Endothelial cell of umbilical vein (primary cell): ENCODE results near the gene AGBL4. TPM values are rescaled to one million over a fixed set of nuclear protein-coding genes. Genes with fewer than 3 reads are reported as not detected.

Source experiments
- BruUV-seq: library from RNA; stranded (reverse); fragments of 400-500 nt; replicated peaks from 2 replicates; lab custom pipeline; 2021; lab: Mats Ljungman, UMichigan
- CTCF ChIA-PET: fragments of 300-600, 350-600 bp; sonication (Branson Sonifier 250); formaldehyde crosslinking; loops from one replicate; lab custom pipeline; 2021; ENCODE audit warnings: antibody characterized with exemption, inconsistent platforms; lab: Charles Lee
- POLR2A ChIA-PET: fragments of 300-600, 350-600 bp; sonication (Branson Sonifier 250); formaldehyde crosslinking; loops from one replicate; lab custom pipeline; 2021; ENCODE audit warnings: antibody characterized with exemption, inconsistent platforms; lab: Charles Lee
- DNase-seq: peaks from one replicate; pipeline ENCODE4 v3.0.0-alpha.2; 2011; ENCODE audit warnings: low read depth, low spot score
- FAIRE-seq: peaks from 2 replicates; lab custom pipeline; 2011; peaks lifted over from hg19 to GRCh38; lab: Jason Lieb, UNC
- H2AFZ ChIP-seq: 2 replicates; pipeline ENCODE4 v1.6.0; 2012; ENCODE audit warnings: low read depth, low read length, control low read depth, inconsistent platforms
- H3K27ac ChIP-seq: 2 replicates; pipeline ENCODE4 v1.5.1; 2011; ENCODE audit warnings: low read depth, mild to moderate bottlenecking, control low read depth, low read length, moderate library complexity; ENCODE audit not compliant: insufficient read depth
- H3K27me3 ChIP-seq, 2 experiments: 2 replicates each; pipeline versions ENCODE4 v1.6.0 to v1.6.1; 2011; ENCODE audit warnings: low read length in 2 of 2, mixed read lengths in 1 of 2; ENCODE audit not compliant: control insufficient read depth in 2 of 2, insufficient read depth in 2 of 2
- H3K36me3 ChIP-seq, 2 experiments: 2 replicates in 1 of 2; 3 replicates in 1 of 2; pipeline ENCODE4 v1.5.1; 2011; ENCODE audit warnings: low read length in 2 of 2, mild to moderate bottlenecking in 1 of 2, moderate library complexity in 1 of 2; ENCODE audit not compliant: control insufficient read depth in 2 of 2, insufficient read depth in 2 of 2; ENCODE audit errors: extremely low read depth in 1 of 2
- H3K4me1 ChIP-seq: 3 replicates; pipeline ENCODE4 v1.5.1; 2011; ENCODE audit warnings: mild to moderate bottlenecking, low read length; ENCODE audit not compliant: control insufficient read depth, insufficient read depth; ENCODE audit errors: extremely low read depth
- H3K4me2 ChIP-seq: 2 replicates; pipeline ENCODE4 v1.6.1; 2011; ENCODE audit warnings: low read length, control low read depth, mixed read lengths; ENCODE audit not compliant: insufficient read depth
- H3K4me3 ChIP-seq, 3 experiments: fragments of 200-600 bp in 1 of 3; sonication (generic), shearing (Covaris generic) in 1 of 3; replicated peaks in 1 of 3; 2 replicates each; pipeline ENCODE4 v1.5.1; 2011 to 2016; ENCODE audit warnings: control low read depth in 3 of 3, low read length in 3 of 3, mild to moderate bottlenecking in 2 of 3, inconsistent platforms in 1 of 3, low read depth in 1 of 3, moderate library complexity in 1 of 3; ENCODE audit not compliant: insufficient read depth in 1 of 3
- H3K79me2 ChIP-seq: 2 replicates; pipeline ENCODE4 v1.6.0; 2012; ENCODE audit warnings: low read length, inconsistent platforms; ENCODE audit not compliant: control insufficient read depth, insufficient read depth
- H3K9ac ChIP-seq: replicated peaks from 2 replicates; pipeline ENCODE3; 2011; ENCODE audit warnings: low read length, control low read depth; ENCODE audit not compliant: insufficient read depth; ENCODE audit errors: extremely low read depth
- H3K9me1 ChIP-seq: replicated peaks from 3 replicates; pipeline ENCODE4 v1.6.0; 2011; ENCODE audit warnings: mild to moderate bottlenecking, low read length; ENCODE audit not compliant: control insufficient read depth, insufficient read depth; ENCODE audit errors: extremely low read depth
- H3K9me3 ChIP-seq: replicated peaks from 2 replicates; pipeline ENCODE4 v1.5.1; 2012; ENCODE audit warnings: low read length, inconsistent platforms; ENCODE audit not compliant: control insufficient read depth, insufficient read depth
- H4K20me1 ChIP-seq: replicated peaks from 2 replicates; pipeline ENCODE3; 2011; ENCODE audit warnings: mild to moderate bottlenecking, low read length; ENCODE audit not compliant: control insufficient read depth, insufficient read depth; ENCODE audit errors: extremely low read depth
- CTCF ChIP-seq, 2 donors: IDR thresholded peaks; 1 replicate in 1 of 2; 2 replicates in 1 of 2; pipeline ENCODE4 v1.5.1; 2011; ENCODE audit warnings: low read length in 2 of 2, mild to moderate bottlenecking in 2 of 2, moderate library complexity in 2 of 2, control low read depth in 1 of 2, inconsistent platforms in 1 of 2, low read depth in 1 of 2; ENCODE audit not compliant: insufficient read depth in 1 of 2; ENCODE audit errors: extremely low read depth in 1 of 2
- EZH2 ChIP-seq: IDR thresholded peaks from 2 replicates; pipeline ENCODE4 v1.6.1; 2012; ENCODE audit warnings: borderline replicate concordance, low read depth, mild to moderate bottlenecking, moderate library complexity, low read length, inconsistent platforms; ENCODE audit not compliant: severe bottlenecking
- FOS ChIP-seq: IDR thresholded peaks from 2 replicates; pipeline ENCODE4 v1.6.1; 2011; ENCODE audit warnings: mild to moderate bottlenecking, low read length, moderate library complexity, borderline replicate concordance; ENCODE audit not compliant: insufficient read depth
- GATA2 ChIP-seq: IDR thresholded peaks from 2 replicates; pipeline ENCODE4 v1.7.0; 2011; ENCODE audit warnings: low read depth, mild to moderate bottlenecking, moderate library complexity, mixed read lengths, low read length; ENCODE audit not compliant: insufficient read length, insufficient read depth
- JUN ChIP-seq: IDR thresholded peaks from 2 replicates; pipeline ENCODE4 v1.6.1; 2011; ENCODE audit warnings: borderline replicate concordance, low read depth; ENCODE audit not compliant: insufficient read length, insufficient read depth
- MYC ChIP-seq: IDR thresholded peaks from one replicate; pipeline ENCODE4 v1.6.1; 2011; ENCODE audit warnings: mild to moderate bottlenecking, low read depth, low read length
- POLR2A ChIP-seq: IDR thresholded peaks from 2 replicates; pipeline ENCODE4 v1.6.1; 2012; ENCODE audit warnings: low read depth, mild to moderate bottlenecking, control low read depth, low read length
- POLR2AphosphoS5 ChIP-seq: IDR thresholded peaks from 2 replicates; pipeline ENCODE4 v1.6.1; 2012; ENCODE audit warnings: low read depth, mild to moderate bottlenecking, control low read depth, low read length, moderate library complexity; ENCODE audit not compliant: insufficient read depth
- dilution Hi-C: fragments of 300-500 bp; cut with MboI; formaldehyde crosslinking; loops from one replicate; pipeline ENCODE4 v1.15.0; 2019; ENCODE audit warnings: low sequenced_read_pairs; ENCODE audit not compliant: extremely low pct_ligation_motif_present
- intact Hi-C: fragments of 100-400 bp; cut with micrococcal nuclease; formaldehyde crosslinking; loops from one replicate; pipeline ENCODE4 v1.10.0; 2022
- polyA plus RNA-seq, 4 experiments: library from polyadenylated mRNA; depleted of rRNA in 3 of 4; stranded (reverse) in 3 of 4; unstranded in 1 of 4; fragments of >200 nt; gene quantifications; 2 replicates each; pipeline versions ENCODE4 v1.2.1 to v1.2.3, GENCODE V29; 2011 to 2012; ENCODE audit warnings: missing spikeins in 1 of 4
- total RNA-seq: library from RNA; stranded (reverse); gene quantifications from 2 replicates; pipeline ENCODE4 v1.2.3, GENCODE V29; 2021
- TF ChIP-seq, protein P1 (sequence below): IDR thresholded peaks from 2 replicates; pipeline ENCODE4 v1.6.1; 2011; ENCODE audit not compliant: insufficient read depth, insufficient read length

AGBL4 gene
- total and polyA plus RNA-seq, 2 donors (not counting 3 experiments of a cell fraction or from before 2014, with no cell fraction given), result not detected

- H3K4me3 ChIP-seq, result no peak within 1 kb of the TSS
- no peaks in the 10 kb centered on the region for H3K9me3 ChIP-seq
- no peaks in the 10 kb centered on the region for H3K79me2 ChIP-seq
- H3K4me1 ChIP-seq, result no peaks in the 10 kb centered on the region
- H4K20me1 ChIP-seq, result no peaks in the 10 kb centered on the region
- H3K9me1 ChIP-seq, result no peaks in the 10 kb centered on the region
- H3K27ac ChIP-seq, result no peak within 1 kb of the TSS
- no peak for FAIRE-seq
- no peak within 1 kb of the TSS for H3K9ac ChIP-seq
- CTCF ChIA-PET, result no interaction called here
- DNase-seq, result no peak
- no TSS peak for BruUV-seq
- H2AFZ ChIP-seq, result no peak within 1 kb of the TSS
- TF ChIP-seq MYC, result no peak
- TF ChIP-seq EZH2, result no peak
- no peak for TF ChIP-seq FOS
- TF ChIP-seq, protein P1, sequence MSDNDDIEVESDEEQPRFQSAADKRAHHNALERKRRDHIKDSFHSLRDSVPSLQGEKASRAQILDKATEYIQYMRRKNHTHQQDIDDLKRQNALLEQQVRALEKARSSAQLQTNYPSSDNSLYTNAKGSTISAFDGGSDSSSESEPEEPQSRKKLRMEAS, result no peak
- TF ChIP-seq POLR2AphosphoS5, result no peak
- no peak for TF ChIP-seq GATA2
- TF ChIP-seq CTCF (IDR thresholded peaks at IDR 0.05; ENCODE audit: extremely low read depth in 1 of 2, insufficient read depth in 1 of 2, low read depth in 1 of 2, low read length in 2 of 2), result no peak
- TF ChIP-seq JUN, result no peak
- TF ChIP-seq POLR2A, result no peak
- dilution Hi-C loops (no loop called here), intact Hi-C loops (no loop called here)
- POLR2A ChIA-PET, result no interaction called here
- peaks cover 0 to 2% of the 10 kb centered on the region in 2 experiments for H3K27me3 ChIP-seq
- H3K4me2 ChIP-seq, result no peak within 1 kb of the TSS
- no peaks in the 10 kb centered on the region for H3K36me3 ChIP-seq
Measured at GRCh38 chr1:48776393-48777218, 1247.1 kb downstream of the AGBL4 start, which contains the start of gene BEND5. TSS of gene BEND5 (minus strand) at chr1:48776891. CDS start at chr1:48776831, 60 bp downstream.
